GM12878 (cell line): ENCODE results near the gene TNRC6C. TPM values are rescaled to one million over a fixed set of nuclear protein-coding genes. Genes with fewer than 3 reads are reported as not detected.

Source experiments
- ATAC-seq: fragments of 200-7000 bp; cut with Tn5 transposase; 3 replicates; pipeline ENCODE4 v1.9.1; 2020; ENCODE audit warnings: mild to moderate bottlenecking, moderate library complexity
- BruUV-seq: library from RNA; stranded (reverse); fragments of 400-500 nt; replicated peaks from 2 replicates; lab custom pipeline; 2021; lab: Mats Ljungman, UMichigan
- CTCF ChIA-PET: fragments of 300-600 bp; sonication (Branson Sonifier 250); formaldehyde crosslinking; extraction: SDS; loops from one replicate; lab custom pipeline; 2021; ENCODE audit warnings: inconsistent platforms; lab: Yijun Ruan, JAX
- POLR2A ChIA-PET: fragments of 350-600 bp; formaldehyde crosslinking; extraction: SDS; loops from one replicate; lab custom pipeline; 2021; ENCODE audit warnings: inconsistent platforms; lab: Charles Lee
- RAD21 ChIA-PET: fragments of 300-600 bp; sonication (Branson Sonifier 250); formaldehyde crosslinking; loops from one replicate; lab custom pipeline; 2023; ENCODE audit warnings: antibody characterized with exemption; ENCODE audit not compliant: unreplicated experiment; lab: Charles Lee
- SMC1A ChIA-PET: fragments of 300-600 bp; sonication (Branson Sonifier 250); formaldehyde crosslinking; loops from one replicate; lab custom pipeline; 2023; ENCODE audit not compliant: unreplicated experiment, uncharacterized antibody; lab: Charles Lee
- DNase-seq: peaks from one replicate; pipeline ENCODE4 v3.0.0-alpha.2; 2011; ENCODE audit warnings: low read depth, low spot score
- FAIRE-seq: peaks from 3 replicates; lab custom pipeline; 2011; peaks lifted over from hg19 to GRCh38; lab: Jason Lieb, UNC
- H2AFZ ChIP-seq: 2 replicates; pipeline ENCODE4 v1.6.0; 2011; ENCODE audit warnings: low read depth, low read length, control low read depth; ENCODE audit not compliant: control insufficient read depth
- H3K27ac ChIP-seq: 2 replicates; pipeline ENCODE4 v1.5.1; 2011; ENCODE audit warnings: control low read depth; ENCODE audit not compliant: control insufficient read depth, insufficient read depth
- H3K27me3 ChIP-seq, 2 experiments: replicated peaks in 1 of 2; 2 replicates each; pipeline versions ENCODE4 v1.6.0 to v1.6.1; 2011; ENCODE audit warnings: low read length in 1 of 2; ENCODE audit not compliant: control insufficient read depth in 2 of 2, insufficient read depth in 2 of 2
- H3K36me3 ChIP-seq, 2 experiments: 2 replicates each; pipeline ENCODE4 v1.5.1; 2011; ENCODE audit warnings: low read length in 1 of 2; ENCODE audit not compliant: control insufficient read depth in 2 of 2, insufficient read depth in 2 of 2
- H3K4me1 ChIP-seq: 2 replicates; pipeline ENCODE4 v1.6.1; 2011; ENCODE audit warnings: mild to moderate bottlenecking, low read length, moderate library complexity, mixed read lengths; ENCODE audit not compliant: control insufficient read depth, insufficient read depth
- H3K4me2 ChIP-seq: 2 replicates; pipeline ENCODE4 v1.6.0; 2011; ENCODE audit warnings: control low read depth; ENCODE audit not compliant: control insufficient read depth, insufficient read depth
- H3K4me3 ChIP-seq: fragments of 200-600 bp; sonication (generic); 2 replicates; pipeline ENCODE4 v1.5.1; 2016
- H3K79me2 ChIP-seq: 2 replicates; pipeline ENCODE4 v1.6.0; 2011; ENCODE audit warnings: low read length; ENCODE audit not compliant: control insufficient read depth, insufficient read depth
- H3K9ac ChIP-seq: 2 replicates; pipeline ENCODE4 v1.8.0; 2011; ENCODE audit warnings: low read length, control low read depth, mixed read lengths; ENCODE audit not compliant: control insufficient read depth, insufficient read depth
- H3K9me3 ChIP-seq: replicated peaks from 3 replicates; pipeline ENCODE4 v1.5.1; 2011; ENCODE audit warnings: mild to moderate bottlenecking, low read length; ENCODE audit not compliant: control insufficient read depth, insufficient read depth
- H4K20me1 ChIP-seq: 2 replicates; pipeline ENCODE4 v1.6.0; 2011; ENCODE audit not compliant: control insufficient read depth, insufficient read depth
- BHLHE40 ChIP-seq, 2 experiments: fragments of 450-650 bp in 1 of 2; IDR thresholded peaks; 2 replicates each; pipeline ENCODE4 v1.6.1; 2011 to 2017; ENCODE audit warnings: low read depth in 2 of 2, borderline replicate concordance in 1 of 2, improper control_type of control experiment in 1 of 2, low read length in 1 of 2, mild to moderate bottlenecking in 1 of 2
- CREB1 ChIP-seq: IDR thresholded peaks from 2 replicates; pipeline ENCODE4 v1.6.1; 2012; ENCODE audit warnings: low read depth, mild to moderate bottlenecking, inconsistent platforms
- LARP7 ChIP-seq: fragments of 450-650 bp; IDR thresholded peaks from 2 replicates; pipeline ENCODE4 v1.6.1; 2017; ENCODE audit warnings: mild to moderate bottlenecking
- NR2F1 ChIP-seq: fragments of 450-650 bp; conservative IDR thresholded peaks from 2 replicates; pipeline ENCODE4 v1.6.1; 2017; ENCODE audit warnings: mild to moderate bottlenecking
- RAD51 ChIP-seq: fragments of 450-650 bp; IDR thresholded peaks from 2 replicates; pipeline ENCODE4 v1.6.1; 2016; ENCODE audit warnings: moderate library complexity, mild to moderate bottlenecking, inconsistent platforms
- RB1 ChIP-seq: fragments of 450-650 bp; formaldehyde crosslinking; IDR thresholded peaks from 2 replicates; pipeline ENCODE4 v1.6.1; 2017; ENCODE audit warnings: mild to moderate bottlenecking, borderline replicate concordance
- RBBP5 ChIP-seq: fragments of 200-600 bp; sonication (generic); conservative IDR thresholded peaks from 2 replicates; pipeline ENCODE4 v1.6.1; 2016
- WGBS: methylation state at CpG from one replicate; pipeline ENCODE4 v1.1.6; 2016; ENCODE audit warnings: low lambda C conversion rate; ENCODE audit not compliant: insufficient replicate concordance, insufficient coverage; ENCODE audit errors: missing lambda C conversion rate; 5-methylcytosine and 5-hydroxymethylcytosine counted together
- in situ Hi-C: fragments of 300-500 bp; cut with MboI; formaldehyde crosslinking; loops from 9 replicates; pipeline ENCODE4 v1.14.3; 2018; ENCODE audit warnings: mixed read lengths
- intact Hi-C: fragments of 100-400 bp; cut with micrococcal nuclease; formaldehyde crosslinking; loops from one replicate; pipeline ENCODE4 v1.14.2; 2022; ENCODE audit not compliant: unreplicated experiment
- polyA plus RNA-seq, 11 experiments: library from polyadenylated mRNA; depleted of rRNA in 4 of 11; unstranded in 6 of 11; stranded (reverse) in 5 of 11; fragments of >200 nt; fragmentation: Nextera tagmentation in 4 of 11; fragmentation: Illumina TruSeq in 1 of 11; extraction: Ambion mirVana in 4 of 11; extraction: Trizol in 1 of 11; gene quantifications; 1 replicate in 1 of 11; 2 replicates in 10 of 11; pipeline versions ENCODE4 v1.2.1 to v1.2.3, GENCODE V29; 2011 to 2016; ENCODE audit warnings: inconsistent platforms in 2 of 11, missing spikeins in 2 of 11, low read depth in 1 of 11
- total RNA-seq, 4 experiments: library from RNA; depleted of rRNA in 3 of 4; stranded (reverse); fragments of >200 nt in 3 of 4; fragmentation: Illumina TruSeq in 1 of 4; extraction: Trizol in 1 of 4; gene quantifications; 2 replicates each; pipeline versions ENCODE4 v1.2.1 to v1.2.3, GENCODE V29; 2013 to 2021
- TF ChIP-seq, protein P1 (sequence below): fragments of 450-650 bp; IDR thresholded peaks from 2 replicates; pipeline ENCODE4 v1.6.1; 2017; ENCODE audit warnings: mild to moderate bottlenecking, moderate library complexity
- TF ChIP-seq, protein P2 (sequence below): fragments of 450-650 bp; IDR thresholded peaks from 2 replicates; pipeline ENCODE4 v1.6.1; 2016; ENCODE audit warnings: mild to moderate bottlenecking
- TF ChIP-seq, protein P3 (sequence below): IDR thresholded peaks from 2 replicates; pipeline ENCODE4 v1.6.1; 2012; ENCODE audit warnings: low read depth, low read length, improper control_type of control experiment

The TNRC6C gene
- total and polyA plus RNA-seq, 10 of the 15 experiments (the other 5 are each of a cell fraction or from before 2014, with no cell fraction given), result 0.40 to 6.1 (median 0.96) TPM

DNA sequence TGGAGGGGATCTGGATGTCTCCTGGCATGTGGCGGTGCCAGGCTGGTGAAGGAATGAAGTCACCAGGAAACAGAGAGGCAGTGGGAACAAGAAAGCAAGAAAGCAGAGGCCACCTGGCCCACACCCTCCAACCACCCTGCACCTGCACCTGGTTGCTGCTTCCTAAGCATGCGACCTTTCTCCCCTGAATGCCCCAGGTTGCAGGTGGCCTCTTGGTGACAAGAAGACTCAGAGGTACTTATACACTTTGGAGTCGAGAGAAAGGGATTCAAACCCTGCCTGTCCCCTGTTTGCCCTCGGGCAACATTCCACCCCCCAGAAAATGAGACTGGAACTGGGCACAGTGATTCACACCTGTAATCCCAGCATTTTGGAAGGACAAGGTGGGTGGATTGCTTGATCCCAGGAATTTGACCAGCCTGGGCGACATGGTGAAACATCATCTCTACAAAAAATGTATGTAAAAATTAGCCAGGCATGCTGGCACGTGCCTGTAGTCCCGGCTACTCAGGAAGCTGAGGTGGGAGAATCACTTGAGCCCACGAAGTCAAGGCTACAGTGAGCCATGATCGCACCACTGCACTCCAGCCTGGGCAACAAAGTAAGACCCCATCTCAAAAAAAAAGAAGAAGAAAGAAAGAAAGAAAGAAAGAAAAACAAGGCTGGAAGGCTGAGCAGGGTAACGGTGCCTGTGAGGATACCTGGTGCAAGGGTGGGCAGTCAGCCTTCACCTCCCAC lies 34.6 kb upstream of the TNRC6C start:
- no peak overlapping the region for H3K9ac ChIP-seq
- SMC1A ChIA-PET, result interaction anchor here (1.0 kb wide), 1 partner anchor 12 kb away, joined by 3 read pairs; no protein-coding TSS in a partner anchor
- no peak overlapping the region for H3K27ac ChIP-seq
- TF ChIP-seq BHLHE40 (IDR thresholded peaks at IDR 0.05; ENCODE audit: borderline replicate concordance in 1 of 2, low read depth in 2 of 2, low read length in 1 of 2), result peak in 1 of 2 experiments; percentile 17; a peak in 1 of 4 replicates
- no peak for TF ChIP-seq RBBP5
- TF ChIP-seq LARP7, result no peak
- POLR2A ChIA-PET, result no interaction called here
- ATAC-seq, result no peak
- no peak overlapping the region for H3K4me3 ChIP-seq
- no peaks in the 10 kb centered on the region for H3K36me3 ChIP-seq
- H3K27me3 ChIP-seq, result peaks cover 0 to 3% of the 10 kb centered on the region in 2 experiments; a peak in 2 of 4 replicates
- no peak for FAIRE-seq
- 14% methylated on average over 10 of the region's 10 CpGs for WGBS
- in situ Hi-C loops, result no loop called here
- H3K4me2 ChIP-seq, result no peak overlapping the region
- intact Hi-C loops, result no loop called here
- no TSS peak for BruUV-seq
- no peaks in the 10 kb centered on the region for H3K9me3 ChIP-seq
- no peak overlapping the region for H2AFZ ChIP-seq
- RAD21 ChIA-PET, result no interaction called here
- no peaks in the 10 kb centered on the region for H3K79me2 ChIP-seq
- CTCF ChIA-PET, result no interaction called here
- no peaks in the 10 kb centered on the region for H3K4me1 ChIP-seq
- DNase-seq, result no peak
- no peaks in the 10 kb centered on the region for H4K20me1 ChIP-seq

DNA sequence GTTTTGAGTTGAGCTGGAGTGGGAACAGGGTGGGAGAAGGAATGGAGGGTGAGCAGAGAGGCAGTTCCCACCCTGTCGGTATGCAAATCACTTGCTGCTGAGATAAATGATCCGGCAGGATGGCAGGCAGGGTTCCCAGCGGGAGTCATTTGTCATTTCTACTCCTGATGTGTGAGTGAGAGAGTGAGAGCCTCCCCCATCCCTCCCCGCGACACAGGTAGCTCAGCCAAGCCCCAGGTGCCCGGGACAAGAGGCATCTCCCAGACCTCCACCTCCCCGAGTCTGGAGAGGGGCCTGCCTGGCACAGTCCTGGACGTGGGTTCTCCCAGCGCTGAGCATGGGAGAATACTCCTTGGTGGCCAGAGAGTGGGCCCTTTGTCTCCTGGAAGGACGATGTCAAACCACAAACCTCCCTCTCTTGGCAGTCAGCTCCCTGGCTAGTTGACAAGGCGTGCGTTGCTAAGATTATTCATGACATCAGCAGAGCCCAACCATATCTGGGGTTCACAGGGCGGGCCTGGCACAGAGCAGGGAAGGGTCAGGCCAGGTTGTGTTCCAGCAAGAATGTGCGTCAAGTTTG lies 33.7 kb upstream of the TNRC6C start:
- in situ Hi-C loops, result no loop called here
- FAIRE-seq (no peak), ATAC-seq (no peak), DNase-seq (no peak)
- Histone ChIP-seq H3K79me2 (no peaks in the 10 kb centered on the region), H3K4me3 (no peak overlapping the region), H4K20me1 (no peaks in the 10 kb centered on the region), H3K4me1 (no peaks in the 10 kb centered on the region), H3K27ac (no peak overlapping the region), H3K36me3 (no peaks in the 10 kb centered on the region), H3K27me3 (peaks cover 0 to 3% of the 10 kb centered on the region in 2 experiments; a peak in 2 of 4 replicates), H3K9me3 (no peaks in the 10 kb centered on the region), H3K9ac (no peak overlapping the region), H3K4me2 (no peak overlapping the region), H2AFZ (no peak overlapping the region)
- intact Hi-C loops, result no loop called here
- 17% methylated on average over 14 of the region's 14 CpGs for WGBS
- ChIA-PET POLR2A (no interaction called here), RAD21 (no interaction called here), SMC1A (no interaction called here), CTCF (no interaction called here)
- BruUV-seq, result no TSS peak
- TF ChIP-seq, protein P1, sequence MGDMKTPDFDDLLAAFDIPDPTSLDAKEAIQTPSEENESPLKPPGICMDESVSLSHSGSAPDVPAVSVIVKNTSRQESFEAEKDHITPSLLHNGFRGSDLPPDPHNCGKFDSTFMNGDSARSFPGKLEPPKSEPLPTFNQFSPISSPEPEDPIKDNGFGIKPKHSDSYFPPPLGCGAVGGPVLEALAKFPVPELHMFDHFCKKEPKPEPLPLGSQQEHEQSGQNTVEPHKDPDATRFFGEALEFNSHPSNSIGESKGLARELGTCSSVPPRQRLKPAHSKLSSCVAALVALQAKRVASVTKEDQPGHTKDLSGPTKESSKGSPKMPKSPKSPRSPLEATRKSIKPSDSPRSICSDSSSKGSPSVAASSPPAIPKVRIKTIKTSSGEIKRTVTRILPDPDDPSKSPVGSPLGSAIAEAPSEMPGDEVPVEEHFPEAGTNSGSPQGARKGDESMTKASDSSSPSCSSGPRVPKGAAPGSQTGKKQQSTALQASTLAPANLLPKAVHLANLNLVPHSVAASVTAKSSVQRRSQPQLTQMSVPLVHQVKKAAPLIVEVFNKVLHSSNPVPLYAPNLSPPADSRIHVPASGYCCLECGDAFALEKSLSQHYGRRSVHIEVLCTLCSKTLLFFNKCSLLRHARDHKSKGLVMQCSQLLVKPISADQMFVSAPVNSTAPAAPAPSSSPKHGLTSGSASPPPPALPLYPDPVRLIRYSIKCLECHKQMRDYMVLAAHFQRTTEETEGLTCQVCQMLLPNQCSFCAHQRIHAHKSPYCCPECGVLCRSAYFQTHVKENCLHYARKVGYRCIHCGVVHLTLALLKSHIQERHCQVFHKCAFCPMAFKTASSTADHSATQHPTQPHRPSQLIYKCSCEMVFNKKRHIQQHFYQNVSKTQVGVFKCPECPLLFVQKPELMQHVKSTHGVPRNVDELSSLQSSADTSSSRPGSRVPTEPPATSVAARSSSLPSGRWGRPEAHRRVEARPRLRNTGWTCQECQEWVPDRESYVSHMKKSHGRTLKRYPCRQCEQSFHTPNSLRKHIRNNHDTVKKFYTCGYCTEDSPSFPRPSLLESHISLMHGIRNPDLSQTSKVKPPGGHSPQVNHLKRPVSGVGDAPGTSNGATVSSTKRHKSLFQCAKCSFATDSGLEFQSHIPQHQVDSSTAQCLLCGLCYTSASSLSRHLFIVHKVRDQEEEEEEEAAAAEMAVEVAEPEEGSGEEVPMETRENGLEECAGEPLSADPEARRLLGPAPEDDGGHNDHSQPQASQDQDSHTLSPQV, result no peak
- TF ChIP-seq NR2F1, result no peak
- TF ChIP-seq CREB1, result no peak
- TF ChIP-seq, protein P2, sequence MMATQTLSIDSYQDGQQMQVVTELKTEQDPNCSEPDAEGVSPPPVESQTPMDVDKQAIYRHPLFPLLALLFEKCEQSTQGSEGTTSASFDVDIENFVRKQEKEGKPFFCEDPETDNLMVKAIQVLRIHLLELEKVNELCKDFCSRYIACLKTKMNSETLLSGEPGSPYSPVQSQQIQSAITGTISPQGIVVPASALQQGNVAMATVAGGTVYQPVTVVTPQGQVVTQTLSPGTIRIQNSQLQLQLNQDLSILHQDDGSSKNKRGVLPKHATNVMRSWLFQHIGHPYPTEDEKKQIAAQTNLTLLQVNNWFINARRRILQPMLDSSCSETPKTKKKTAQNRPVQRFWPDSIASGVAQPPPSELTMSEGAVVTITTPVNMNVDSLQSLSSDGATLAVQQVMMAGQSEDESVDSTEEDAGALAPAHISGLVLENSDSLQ, result no peak
- no peak for TF ChIP-seq RB1
- TF ChIP-seq, protein P3, sequence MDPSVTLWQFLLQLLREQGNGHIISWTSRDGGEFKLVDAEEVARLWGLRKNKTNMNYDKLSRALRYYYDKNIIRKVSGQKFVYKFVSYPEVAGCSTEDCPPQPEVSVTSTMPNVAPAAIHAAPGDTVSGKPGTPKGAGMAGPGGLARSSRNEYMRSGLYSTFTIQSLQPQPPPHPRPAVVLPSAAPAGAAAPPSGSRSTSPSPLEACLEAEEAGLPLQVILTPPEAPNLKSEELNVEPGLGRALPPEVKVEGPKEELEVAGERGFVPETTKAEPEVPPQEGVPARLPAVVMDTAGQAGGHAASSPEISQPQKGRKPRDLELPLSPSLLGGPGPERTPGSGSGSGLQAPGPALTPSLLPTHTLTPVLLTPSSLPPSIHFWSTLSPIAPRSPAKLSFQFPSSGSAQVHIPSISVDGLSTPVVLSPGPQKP, result no peak
- no peak for TF ChIP-seq RAD51
